ENCODE results near the gene ZC3HAV1.

GRCh38 chr7:138999414-138999813 lies 110.1 kb downstream of the ZC3HAV1 start:
- TF ChIP-seq ISL1 (CRISPR knock-in tag; IDR thresholded peaks at IDR 0.05) (no peak), PPARA (CRISPR knock-in tag; IDR thresholded peaks at IDR 0.05; ENCODE audit: borderline replicate concordance) (no peak), OSR1 (CRISPR knock-in tag; IDR thresholded peaks at IDR 0.05) (no peak), RARB (CRISPR knock-in tag; IDR thresholded peaks at IDR 0.05) (no peak), ARNTL (CRISPR knock-in tag; IDR thresholded peaks at IDR 0.05; ENCODE audit: borderline replicate concordance, low read depth) (no peak), CSDC2 (CRISPR knock-in tag; IDR thresholded peaks at IDR 0.05) (no peak), ESRRG (CRISPR knock-in tag; IDR thresholded peaks at IDR 0.05) (no peak), ZNF8 (CRISPR knock-in tag; IDR thresholded peaks at IDR 0.05) (no peak), GLIS3 (CRISPR knock-in tag; IDR thresholded peaks at IDR 0.05) (no peak), TSHZ2 (CRISPR knock-in tag; IDR thresholded peaks at IDR 0.05) (no peak), ZC3H10 (CRISPR knock-in tag; IDR thresholded peaks at IDR 0.05) (no peak), ZFP3 (CRISPR knock-in tag; IDR thresholded peaks at IDR 0.05) (no peak), ZNF70 (CRISPR knock-in tag; IDR thresholded peaks at IDR 0.05) (no peak)
- TF ChIP-seq, protein P1, sequence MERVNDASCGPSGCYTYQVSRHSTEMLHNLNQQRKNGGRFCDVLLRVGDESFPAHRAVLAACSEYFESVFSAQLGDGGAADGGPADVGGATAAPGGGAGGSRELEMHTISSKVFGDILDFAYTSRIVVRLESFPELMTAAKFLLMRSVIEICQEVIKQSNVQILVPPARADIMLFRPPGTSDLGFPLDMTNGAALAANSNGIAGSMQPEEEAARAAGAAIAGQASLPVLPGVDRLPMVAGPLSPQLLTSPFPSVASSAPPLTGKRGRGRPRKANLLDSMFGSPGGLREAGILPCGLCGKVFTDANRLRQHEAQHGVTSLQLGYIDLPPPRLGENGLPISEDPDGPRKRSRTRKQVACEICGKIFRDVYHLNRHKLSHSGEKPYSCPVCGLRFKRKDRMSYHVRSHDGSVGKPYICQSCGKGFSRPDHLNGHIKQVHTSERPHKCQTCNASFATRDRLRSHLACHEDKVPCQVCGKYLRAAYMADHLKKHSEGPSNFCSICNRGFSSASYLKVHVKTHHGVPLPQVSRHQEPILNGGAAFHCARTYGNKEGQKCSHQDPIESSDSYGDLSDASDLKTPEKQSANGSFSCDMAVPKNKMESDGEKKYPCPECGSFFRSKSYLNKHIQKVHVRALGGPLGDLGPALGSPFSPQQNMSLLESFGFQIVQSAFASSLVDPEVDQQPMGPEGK (CRISPR knock-in tag; IDR thresholded peaks at IDR 0.05; ENCODE audit: borderline replicate concordance), result no peak

All from SK-N-SH treated with all-trans-retinoic acid at 6 μM for 48 hours (cell line).